Transverse colon (tissue), 4 donors: ENCODE data around the gene ZNF628. TPM values are rescaled to one million over a fixed set of nuclear protein-coding genes. Genes with fewer than 3 reads are reported as not detected.

Experiments used
- DNase-seq: peaks from one replicate; pipeline ENCODE4 v3.0.0-alpha.2; 2019
- H3K27ac ChIP-seq, 4 donors: fragments of 200-600 bp; sonication (generic); 2 replicates each; pipeline ENCODE4 v1.5.1; 2016 to 2018; ENCODE audit warnings: inconsistent platforms in 4 of 4
- H3K27me3 ChIP-seq: fragments of 200-600 bp; sonication (generic); 2 replicates; pipeline ENCODE4 v1.5.1; 2017; ENCODE audit warnings: inconsistent platforms
- H3K36me3 ChIP-seq, 4 donors: fragments of 200-600 bp; sonication (generic); 2 replicates each; pipeline ENCODE4 v1.5.1; 2017 to 2019; ENCODE audit warnings: inconsistent platforms in 4 of 4
- H3K4me1 ChIP-seq, 4 donors: fragments of 200-600 bp; sonication (generic); 2 replicates each; pipeline ENCODE4 v1.5.1; 2017 to 2020; ENCODE audit warnings: inconsistent platforms in 4 of 4
- H3K4me3 ChIP-seq, 4 donors: fragments of 200-600 bp; sonication (generic); 1 replicate in 1 of 4; 2 replicates in 3 of 4; pipeline versions ENCODE4 v1.5.1 to v1.6.1; 2017 to 2019; ENCODE audit warnings: inconsistent platforms in 4 of 4
- H3K9me3 ChIP-seq, 2 donors: fragments of 200-600 bp; sonication (generic); 2 replicates each; pipeline ENCODE4 v1.5.1; 2017 to 2019; ENCODE audit warnings: inconsistent platforms in 2 of 2
- CTCF ChIP-seq, 5 experiments: fragments of 200-600 bp in 3 of 5; fragments of 450-650 bp in 2 of 5; sonication (generic) in 3 of 5; IDR thresholded peaks; 1 replicate in 2 of 5; 2 replicates in 3 of 5; pipeline ENCODE4 v1.5.1; 2016 to 2017; ENCODE audit warnings: antibody characterized with exemption in 5 of 5, inconsistent platforms in 3 of 5, mild to moderate bottlenecking in 2 of 5, moderate library complexity in 1 of 5
- EP300 ChIP-seq: sonication (generic); formaldehyde crosslinking; IDR thresholded peaks from one replicate; pipeline ENCODE4 v1.6.1; 2017; ENCODE audit warnings: antibody characterized with exemption, low read depth
- POLR2A ChIP-seq: fragments of 450-650 bp; IDR thresholded peaks from one replicate; pipeline ENCODE4 v1.6.1; 2016; ENCODE audit warnings: antibody characterized with exemption, mild to moderate bottlenecking, moderate library complexity
- POLR2AphosphoS5 ChIP-seq, 3 donors: sonication (generic); formaldehyde crosslinking; IDR thresholded peaks; one replicate each; pipeline ENCODE4 v1.6.1; 2016; ENCODE audit warnings: antibody characterized with exemption in 3 of 3
- WGBS, 2 donors: methylation state at CpG; one replicate each; pipeline ENCODE4 v1.1.5; 2018; ENCODE audit warnings: low coverage in 1 of 2; 5-methylcytosine and 5-hydroxymethylcytosine counted together
- in situ Hi-C, 4 donors: fragments of 200-750 bp; cut with MboI; loops; one replicate each; pipeline versions ENCODE4 v1.15.0 to v1.15.1; 2017; ENCODE audit warnings: low sequenced_read_pairs in 3 of 4, low pct_ligation_motif_present in 1 of 4, low pct_unique_long_range_greater_than_20kb in 1 of 4
- intact Hi-C: fragments of 100-400 bp; cut with DNase I; formaldehyde crosslinking; loops from one replicate; pipeline ENCODE4 v1.15.1; 2023; ENCODE audit warnings: low total_unique reads
- total RNA-seq, 4 donors: library from RNA; depleted of rRNA; stranded (reverse); fragments of >200 nt; gene quantifications; one replicate each; pipeline ENCODE4 v1.1.0, GENCODE V29; 2016

ZNF628 gene
- total RNA-seq, 4 donors from 2014 or later, result 5.9 to 7.6 (median 6.4) TPM

GRCh38 chr19:55442372-55442961 lies 34.0 kb upstream of the ZNF628 start:
- DNase-seq, result no peak
- intact Hi-C loops (no loop called here), in situ Hi-C loops (no loop called here)
- Histone ChIP-seq H3K4me1 (peaks cover 0 to 24% (median 3%) of the 10 kb centered on the region in 4 donors), H3K27ac (no peak overlapping the region), H3K27me3 (peaks cover 89% of the 10 kb centered on the region), H3K4me3 (no peak overlapping the region), H3K9me3 (no peaks in the 10 kb centered on the region), H3K36me3 (no peaks in the 10 kb centered on the region)
- WGBS, 2 donors, result 5 to 20% methylated on average over 2 to 16 of the region's 72 CpGs
- no peak for TF ChIP-seq CTCF (IDR thresholded peaks at IDR 0.05)
- no peak for TF ChIP-seq EP300
- TF ChIP-seq POLR2A, result no peak
- no peak for TF ChIP-seq POLR2AphosphoS5 (IDR thresholded peaks at IDR 0.05)

GRCh38 chr19:55443045-55443823 lies 33.2 kb upstream of the ZNF628 start, which contains the start of gene SHISA7:
Gene SHISA7, minus strand, starts transcription at chr19:55443300. Its CDS starts 437 bp downstream, at chr19:55442863.
- H3K4me3 ChIP-seq, result no peak within 1 kb of the TSS
- peaks cover 81% of the 10 kb centered on the region for H3K27me3 ChIP-seq
- no peaks in the 10 kb centered on the region for H3K36me3 ChIP-seq
- WGBS, 2 donors, result 2 to 7% methylated on average over 28 to 43 of the region's 43 CpGs
- H3K9me3 ChIP-seq, result no peaks in the 10 kb centered on the region
- no peak for DNase-seq
- peaks cover 0 to 24% (median 3%) of the 10 kb centered on the region in 4 donors for H3K4me1 ChIP-seq
- in situ Hi-C loops (no loop called here), intact Hi-C loops (no loop called here)
- H3K27ac ChIP-seq, result no peak within 1 kb of the TSS
- TF ChIP-seq POLR2A, result no peak
- no peak for TF ChIP-seq CTCF (IDR thresholded peaks at IDR 0.05)
- TF ChIP-seq POLR2AphosphoS5 (IDR thresholded peaks at IDR 0.05), result no peak
- no peak for TF ChIP-seq EP300

- in situ Hi-C loops, result no loop called here
- TF ChIP-seq EP300 (no peak), POLR2A (no peak), CTCF (IDR thresholded peaks at IDR 0.05) (no peak), POLR2AphosphoS5 (IDR thresholded peaks at IDR 0.05) (no peak)
- H3K4me3 ChIP-seq, result no peak overlapping the region
- intact Hi-C loops, result no loop called here
- no peak overlapping the region for H3K27ac ChIP-seq
- peaks cover 74% of the 10 kb centered on the region for H3K27me3 ChIP-seq
- WGBS, 2 donors, result 44 to 67% methylated on average over 3 to 18 of the region's 18 CpGs
- no peaks in the 10 kb centered on the region for H3K9me3 ChIP-seq
- DNase-seq, result no peak
- H3K36me3 ChIP-seq, result no peaks in the 10 kb centered on the region
- H3K4me1 ChIP-seq, result peaks cover 0 to 24% (median 3%) of the 10 kb centered on the region in 4 donors
These were observed 32.5 kb upstream of the ZNF628 start for GRCh38 chr19:55443824-55444480.

- intact Hi-C loops, result no loop called here
These were observed 31.8 kb upstream of the ZNF628 start for GRCh38 chr19:55444646-55445045.

More at GRCh38 chr19:55444646-55445045, 31.8 kb upstream of the ZNF628 start:
- peaks cover 72% of the 10 kb centered on the region for H3K27me3 ChIP-seq
- H3K36me3 ChIP-seq, result no peaks in the 10 kb centered on the region
- DNase-seq, result no peak
- H3K9me3 ChIP-seq, result no peaks in the 10 kb centered on the region
- in situ Hi-C loops, result no loop called here
- H3K4me1 ChIP-seq, result peaks cover 0 to 24% (median 3%) of the 10 kb centered on the region in 4 donors
- H3K4me3 ChIP-seq, result no peak overlapping the region
- no peak for TF ChIP-seq POLR2AphosphoS5 (IDR thresholded peaks at IDR 0.05)
- no peak for TF ChIP-seq EP300
- TF ChIP-seq CTCF (IDR thresholded peaks at IDR 0.05), result no peak
- TF ChIP-seq POLR2A, result no peak
- H3K27ac ChIP-seq, result no peak overlapping the region
- WGBS, 2 donors, result 52 to 78% methylated on average over 3 to 11 of the region's 11 CpGs
